Osteocyte (in vitro differentiated cells): ENCODE results near the gene PSMD3. TPM values are rescaled to one million over a fixed set of nuclear protein-coding genes. Genes with fewer than 3 reads are reported as not detected.
A peak's percentile ranks its signal among the peaks of the same experiment; 100 is the strongest.

Experiments used
- DNase-seq: peaks from one replicate; pipeline ENCODE4 v3.0.0; 2021; ENCODE audit warnings: mixed read lengths; ENCODE audit not compliant: unreplicated experiment; ENCODE audit errors: extremely low spot score
- H3K27ac Mint-ChIP-seq: one replicate; pipeline ENCODE4 v1.8.0; 2021; ENCODE audit warnings: mild to moderate bottlenecking, mixed read lengths; ENCODE audit not compliant: unreplicated experiment
- H3K27me3 Mint-ChIP-seq: one replicate; pipeline ENCODE4 v1.8.0; 2021; ENCODE audit warnings: mixed read lengths; ENCODE audit not compliant: unreplicated experiment
- H3K36me3 Mint-ChIP-seq: one replicate; pipeline ENCODE4 v1.8.0; 2021; ENCODE audit warnings: mixed read lengths; ENCODE audit not compliant: unreplicated experiment
- H3K4me1 Mint-ChIP-seq: one replicate; pipeline ENCODE4 v1.8.0; 2021; ENCODE audit warnings: mixed read lengths; ENCODE audit not compliant: unreplicated experiment
- H3K4me3 Mint-ChIP-seq: one replicate; pipeline ENCODE4 v1.8.0; 2021; ENCODE audit warnings: mild to moderate bottlenecking, moderate library complexity, mixed read lengths; ENCODE audit not compliant: unreplicated experiment
- H3K9me3 Mint-ChIP-seq: one replicate; pipeline ENCODE4 v1.8.0; 2021; ENCODE audit warnings: mixed read lengths; ENCODE audit not compliant: unreplicated experiment
- total RNA-seq: library from RNA; stranded (reverse); gene quantifications from 2 replicates; pipeline ENCODE4 v1.2.1, GENCODE V29; 2021
- TF ChIP-seq, protein P1 (sequence below): fragments of 200-600 bp; sonication (generic); IDR thresholded peaks from 2 replicates; pipeline ENCODE4 v1.5.0; 2021; ENCODE audit warnings: antibody characterized with exemption, mild to moderate bottlenecking, moderate library complexity

PSMD3 gene
- total RNA-seq, 1 donor from 2014 or later, result 96.9 TPM

DNA sequence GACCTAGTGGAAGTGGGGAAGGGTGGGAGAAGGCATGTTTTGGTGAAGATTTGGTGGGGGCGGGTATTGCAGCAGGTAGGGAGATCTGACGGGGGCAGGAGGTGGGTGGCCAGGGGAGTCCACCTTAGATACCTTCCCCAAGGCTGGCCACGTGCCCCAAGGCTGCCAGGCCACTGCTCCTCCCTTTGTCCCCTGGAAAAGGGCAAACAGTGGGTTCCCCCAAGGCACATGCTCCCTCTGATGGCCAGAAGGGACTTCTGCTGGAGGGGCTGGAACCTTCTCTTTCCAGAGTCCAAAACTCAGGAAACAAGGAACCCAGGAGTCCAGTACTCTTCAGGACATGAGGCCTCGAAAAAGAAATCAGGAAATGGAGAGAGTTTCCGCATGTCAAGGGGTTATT is 6.2 kb upstream of the PSMD3 start:
- no peaks in the 10 kb centered on the region for H3K9me3 Mint-ChIP-seq
- H3K27ac Mint-ChIP-seq, result no peak overlapping the region
- H3K4me1 Mint-ChIP-seq, result peaks cover 10% of the 10 kb centered on the region
- TF ChIP-seq, protein P1, sequence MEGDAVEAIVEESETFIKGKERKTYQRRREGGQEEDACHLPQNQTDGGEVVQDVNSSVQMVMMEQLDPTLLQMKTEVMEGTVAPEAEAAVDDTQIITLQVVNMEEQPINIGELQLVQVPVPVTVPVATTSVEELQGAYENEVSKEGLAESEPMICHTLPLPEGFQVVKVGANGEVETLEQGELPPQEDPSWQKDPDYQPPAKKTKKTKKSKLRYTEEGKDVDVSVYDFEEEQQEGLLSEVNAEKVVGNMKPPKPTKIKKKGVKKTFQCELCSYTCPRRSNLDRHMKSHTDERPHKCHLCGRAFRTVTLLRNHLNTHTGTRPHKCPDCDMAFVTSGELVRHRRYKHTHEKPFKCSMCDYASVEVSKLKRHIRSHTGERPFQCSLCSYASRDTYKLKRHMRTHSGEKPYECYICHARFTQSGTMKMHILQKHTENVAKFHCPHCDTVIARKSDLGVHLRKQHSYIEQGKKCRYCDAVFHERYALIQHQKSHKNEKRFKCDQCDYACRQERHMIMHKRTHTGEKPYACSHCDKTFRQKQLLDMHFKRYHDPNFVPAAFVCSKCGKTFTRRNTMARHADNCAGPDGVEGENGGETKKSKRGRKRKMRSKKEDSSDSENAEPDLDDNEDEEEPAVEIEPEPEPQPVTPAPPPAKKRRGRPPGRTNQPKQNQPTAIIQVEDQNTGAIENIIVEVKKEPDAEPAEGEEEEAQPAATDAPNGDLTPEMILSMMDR, result no peak
- H3K4me3 Mint-ChIP-seq, result no peak overlapping the region
- no peaks in the 10 kb centered on the region for H3K36me3 Mint-ChIP-seq
- peaks cover 49% of the 10 kb centered on the region for H3K27me3 Mint-ChIP-seq
- DNase-seq, result no peak

DNA sequence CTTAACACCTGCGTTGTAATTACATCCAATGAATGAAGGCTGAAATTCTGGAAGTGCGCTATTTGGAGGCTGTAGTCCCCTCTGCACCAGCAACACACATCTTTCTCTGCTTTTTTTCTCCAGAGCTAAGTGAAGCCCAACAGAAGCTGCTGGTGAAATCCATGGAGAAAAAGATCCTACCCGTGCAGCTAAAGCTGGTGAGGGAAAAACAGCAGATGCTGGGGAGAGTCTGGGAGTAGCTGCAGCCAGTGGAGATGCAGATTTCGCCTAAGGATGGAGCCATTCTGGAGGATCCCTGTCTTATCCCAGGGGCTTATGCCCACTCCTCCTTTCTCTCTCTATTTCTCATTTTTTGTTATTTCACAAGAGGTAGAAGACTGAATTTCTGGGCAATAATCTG is 4.8 kb upstream of the PSMD3 start:
- H3K4me3 Mint-ChIP-seq, result no peak overlapping the region
- peaks cover 16% of the 10 kb centered on the region for H3K4me1 Mint-ChIP-seq
- H3K9me3 Mint-ChIP-seq, result no peaks in the 10 kb centered on the region
- H3K27ac Mint-ChIP-seq, result no peak overlapping the region
- H3K27me3 Mint-ChIP-seq, result peaks cover 37% of the 10 kb centered on the region
- TF ChIP-seq, protein P1, result no peak
- H3K36me3 Mint-ChIP-seq, result no peaks in the 10 kb centered on the region
- DNase-seq, result no peak

DNA sequence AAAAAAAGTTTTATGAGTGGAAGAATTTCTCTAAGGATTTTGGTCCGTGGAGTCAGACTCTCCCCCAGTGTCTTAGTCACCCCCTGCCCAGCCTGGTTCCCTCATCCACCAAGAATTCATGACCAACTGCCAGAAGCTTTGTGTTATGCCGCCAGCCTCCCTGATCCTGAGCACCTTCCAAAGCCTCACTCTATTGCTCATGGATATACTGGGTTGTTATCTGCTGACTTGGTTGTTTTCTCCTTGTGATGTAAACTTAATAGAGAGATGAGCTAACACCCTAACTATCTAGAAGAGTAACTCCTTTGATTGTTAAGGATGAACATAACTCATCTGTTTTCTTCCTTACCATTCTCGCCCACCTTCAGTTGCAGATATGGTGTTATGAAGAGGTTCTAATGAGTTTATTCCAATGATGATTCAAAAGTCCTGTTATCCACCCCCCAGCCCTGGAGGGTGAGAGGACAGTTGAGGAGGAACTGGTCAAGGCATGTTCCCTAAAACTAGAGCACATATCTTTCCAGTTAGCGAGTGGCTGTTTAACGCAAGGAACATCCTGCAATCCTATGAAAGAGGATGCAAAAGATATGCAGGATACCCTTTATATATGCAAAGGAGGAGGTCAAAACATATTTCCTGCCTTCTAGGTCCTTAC is 1.5 kb upstream of the PSMD3 start:
- TF ChIP-seq, protein P1, result no peak
- peak overlapping the region; percentile 23 for H3K4me3 Mint-ChIP-seq
- no peak overlapping the region for H3K27ac Mint-ChIP-seq
- H3K27me3 Mint-ChIP-seq, result peaks cover 13% of the 10 kb centered on the region
- peaks cover 2% of the 10 kb centered on the region for H3K36me3 Mint-ChIP-seq
- H3K9me3 Mint-ChIP-seq, result no peaks in the 10 kb centered on the region
- no peak for DNase-seq
- peaks cover 29% of the 10 kb centered on the region for H3K4me1 Mint-ChIP-seq

DNA sequence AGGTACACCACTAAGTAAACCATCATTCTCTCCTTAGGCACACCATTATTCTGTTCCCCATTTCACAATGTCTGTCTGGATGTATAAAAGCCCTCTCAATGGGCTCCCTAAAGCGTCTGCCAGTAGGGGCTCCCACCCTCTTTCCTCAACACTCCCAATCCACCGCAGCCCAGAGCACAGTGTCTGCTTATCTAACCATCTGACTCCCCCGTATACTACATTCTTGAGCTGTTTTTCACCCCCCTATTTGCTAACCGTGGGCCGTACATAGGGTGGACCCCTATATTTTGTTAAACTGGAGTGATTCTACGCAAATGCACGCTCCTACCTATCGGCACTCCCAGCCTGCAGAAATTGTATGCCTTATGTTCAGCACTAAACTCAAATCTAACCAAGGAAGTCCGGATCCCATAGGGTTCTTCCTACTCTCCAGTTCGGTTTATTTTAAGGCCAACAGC is 685 bp upstream of the PSMD3 start:
- TF ChIP-seq, protein P1, result no peak
- peaks cover 29% of the 10 kb centered on the region for H3K4me1 Mint-ChIP-seq
- H3K9me3 Mint-ChIP-seq, result no peaks in the 10 kb centered on the region
- peaks cover 5% of the 10 kb centered on the region for H3K36me3 Mint-ChIP-seq
- H3K4me3 Mint-ChIP-seq, result peak overlapping the region; percentile 86
- no peak for DNase-seq
- peak overlapping the region; percentile 89 for H3K27ac Mint-ChIP-seq
- H3K27me3 Mint-ChIP-seq, result peaks cover 8% of the 10 kb centered on the region

DNA sequence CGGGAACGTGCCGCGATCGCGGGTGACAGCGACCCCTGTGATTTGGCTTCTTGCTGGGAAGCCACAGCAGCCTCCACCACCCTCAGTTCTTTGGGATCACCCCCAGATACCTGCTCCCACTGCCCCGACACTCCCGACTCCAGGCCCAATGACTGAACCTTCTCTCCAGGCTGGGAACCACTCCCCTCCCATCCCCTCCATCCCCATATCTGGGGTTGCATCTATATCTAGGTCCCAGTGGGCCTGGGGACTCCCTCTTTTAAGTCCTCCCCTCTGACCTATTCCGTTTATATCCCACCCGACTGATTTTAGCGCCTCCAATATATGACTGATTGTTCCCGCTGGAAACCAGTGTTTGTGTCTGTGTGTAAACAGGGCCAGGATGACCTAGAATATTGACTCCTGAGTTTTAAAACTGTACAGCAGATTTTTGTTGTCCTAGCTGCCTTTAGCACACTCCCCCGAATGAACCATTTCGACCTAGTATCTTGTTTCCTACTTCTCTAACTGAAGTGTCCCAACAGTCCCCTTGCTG is 667 bp downstream of the PSMD3 start:
- no peak for DNase-seq
- peaks cover 29% of the 10 kb centered on the region for H3K4me1 Mint-ChIP-seq
- H3K9me3 Mint-ChIP-seq, result no peaks in the 10 kb centered on the region
- peaks cover 3% of the 10 kb centered on the region for H3K27me3 Mint-ChIP-seq
- TF ChIP-seq, protein P1, result no peak
- H3K27ac Mint-ChIP-seq, result peak overlapping the region; percentile 89
- H3K36me3 Mint-ChIP-seq, result peaks cover 14% of the 10 kb centered on the region
- H3K4me3 Mint-ChIP-seq, result peak overlapping the region; percentile 86
